Measurements from ENCODE around the gene HES3.

Gene HES3

GRCh38 chr1:6281511-6282402 lies 37.8 kb downstream of the HES3 start:
- no peak for DNase-seq

GRCh38 chr1:6282577-6283270 lies 38.7 kb downstream of the HES3 start:
- DNase-seq: no peak

GRCh38 chr1:6285336-6285735 lies 41.4 kb downstream of the HES3 start:
- no peak for DNase-seq

DNA sequence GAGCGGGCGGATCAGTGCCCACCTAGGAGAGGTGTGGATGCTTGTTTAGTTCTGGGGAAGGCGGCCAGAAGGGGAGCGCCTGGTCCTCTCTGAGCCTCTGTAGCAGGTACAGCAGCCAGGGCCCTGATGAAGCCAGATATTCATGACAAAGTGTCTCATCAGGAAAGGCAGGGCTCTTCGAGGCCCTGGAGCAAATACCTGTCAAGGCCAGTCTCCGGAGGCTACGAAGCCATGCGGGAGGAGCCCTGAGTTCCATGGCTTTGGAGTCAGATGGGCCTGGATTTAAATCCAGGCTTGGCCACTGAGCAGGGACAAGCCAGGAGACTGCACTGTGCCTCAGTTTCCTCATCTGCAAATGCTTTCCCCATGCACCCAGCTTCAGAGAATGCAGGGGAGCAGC lies 42.3 kb downstream of the HES3 start:
- no peak for DNase-seq

DNA sequence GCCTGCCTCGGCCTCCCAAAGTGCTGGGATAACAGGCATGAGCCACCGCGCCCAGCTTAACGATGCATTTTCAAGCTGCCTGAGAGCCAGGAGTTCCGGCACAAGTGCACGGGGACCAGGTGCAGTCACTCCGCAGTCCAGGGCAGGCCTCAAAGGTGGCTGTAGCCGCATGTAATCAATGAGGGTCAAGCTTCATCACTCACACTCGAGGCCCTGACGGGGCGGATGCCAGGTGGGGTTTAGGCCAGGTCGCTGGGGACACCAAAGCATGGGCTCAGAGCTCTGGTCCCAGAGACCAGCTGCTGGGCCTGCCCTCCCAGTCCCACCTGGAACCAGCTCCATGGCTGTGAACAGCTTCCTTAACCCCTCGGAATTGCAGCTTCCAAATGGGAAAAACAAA lies 43.0 kb downstream of the HES3 start:
- DNase-seq: no peak

DNA sequence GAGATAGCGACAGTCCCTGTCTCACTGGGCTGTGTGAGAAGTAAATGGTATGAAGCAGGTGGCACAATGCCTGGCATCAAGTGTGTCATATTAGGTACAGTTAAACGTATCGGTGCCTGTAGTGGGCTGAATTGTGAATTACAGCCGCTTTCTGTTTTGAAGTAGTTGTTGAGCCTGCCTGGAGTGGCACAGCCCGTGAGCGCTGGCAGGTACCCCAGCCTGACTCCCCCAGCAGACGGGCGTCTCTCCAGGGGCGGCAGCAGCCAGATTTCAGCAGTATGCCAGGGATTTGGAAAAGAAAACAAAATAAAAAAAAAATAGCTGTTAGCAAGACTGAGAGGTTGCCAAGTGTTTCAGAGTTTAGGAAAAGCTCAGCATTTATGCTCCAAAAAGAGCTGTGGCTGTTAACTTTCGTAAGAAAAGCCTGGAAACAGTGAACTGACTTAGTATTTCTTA lies 43.5 kb downstream of the HES3 start:
- no peak for DNase-seq

GRCh38 chr1:6288026-6288425 lies 44.0 kb downstream of the HES3 start:
- no peak for DNase-seq

GRCh38 chr1:6288665-6289064 lies 44.7 kb downstream of the HES3 start:
- no peak for DNase-seq

DNA sequence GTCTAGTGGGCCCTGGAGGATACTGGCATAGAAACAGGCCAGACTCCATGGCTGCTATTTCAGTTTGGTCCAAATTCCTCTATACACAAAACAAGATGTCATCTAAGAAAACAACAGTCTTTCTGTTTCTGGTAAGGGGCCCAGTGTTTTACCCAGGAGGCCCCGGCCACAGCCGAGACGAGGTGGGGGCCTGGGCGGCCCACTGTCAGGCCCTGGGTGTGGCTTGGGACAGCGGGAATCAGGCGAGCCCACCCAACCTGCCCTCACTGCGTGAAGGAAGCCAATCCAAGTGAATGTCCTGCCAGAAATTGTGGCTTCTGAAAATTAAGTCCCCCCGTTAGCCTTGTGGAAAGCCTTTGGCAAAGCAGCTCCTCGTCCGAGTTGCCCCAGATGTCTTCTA lies 48.1 kb downstream of the HES3 start:
- DNase-seq: no peak

DNA sequence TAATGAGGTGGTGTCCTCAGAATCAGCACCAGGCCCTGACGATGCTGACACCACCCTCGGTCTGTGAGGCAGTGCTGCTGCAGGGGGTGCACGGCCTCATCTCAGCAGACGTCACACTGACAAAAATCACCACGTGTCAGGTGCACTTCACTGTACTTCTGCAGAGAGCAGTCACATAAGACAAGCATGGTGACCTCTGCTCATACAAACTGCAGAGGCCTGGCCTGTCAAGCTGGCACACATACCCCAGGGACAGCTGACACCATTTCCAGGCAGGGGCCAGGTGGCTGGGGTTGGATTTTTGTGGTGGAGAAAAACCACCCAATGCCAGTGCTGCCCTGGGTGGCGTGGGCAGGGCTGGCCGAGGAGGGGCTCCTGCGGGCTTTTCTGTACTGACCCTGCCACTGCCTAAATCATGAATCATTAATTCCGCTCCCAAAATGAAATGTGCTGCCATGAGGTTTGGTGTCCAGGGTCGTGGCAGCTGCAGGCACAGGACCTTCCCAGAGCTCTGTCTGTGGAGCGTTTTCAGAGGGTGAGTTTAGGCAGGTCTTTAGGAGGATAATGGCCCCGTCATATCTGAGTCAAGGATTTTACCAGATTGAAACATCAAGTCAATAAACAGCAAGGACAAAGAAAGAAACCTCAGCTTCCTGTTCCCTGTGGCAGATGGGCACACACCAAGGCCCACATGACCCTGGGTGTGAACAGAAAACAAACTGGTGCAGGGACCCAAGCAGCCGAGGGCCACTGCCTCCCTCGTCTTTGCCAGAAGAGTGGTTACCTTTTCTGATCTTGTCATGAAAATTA lies 50.3 kb downstream of the HES3 start:
- no peak for DNase-seq

- no peak for DNase-seq
Measured at GRCh38 chr1:6294890-6295556, 51.0 kb downstream of the HES3 start.

Data from NCI-H1436 treated with DMSO at 0.1 percent for 48 hours (cell line).